Esophagus muscularis mucosa (tissue), 4 donors: ENCODE measurements around the gene EVI5L. TPM values are rescaled to one million over a fixed set of nuclear protein-coding genes. Genes with fewer than 3 reads are reported as not detected.

Source experiments
- DNase-seq: peaks from one replicate; pipeline ENCODE4 v3.0.0-alpha.2; 2017; ENCODE audit errors: extremely low spot score
- H3K27ac ChIP-seq, 4 donors: fragments of 200-600 bp; sonication (generic); replicated peaks in 1 of 4; 1 replicate in 3 of 4; 2 replicates in 1 of 4; pipeline ENCODE4 v1.5.1; 2016 to 2019; ENCODE audit warnings: mild to moderate bottlenecking in 1 of 4
- H3K27me3 ChIP-seq, 4 donors: fragments of 200-600 bp; sonication (generic); one replicate each; pipeline versions ENCODE4 v1.5.1 to v1.6.0; 2016 to 2019
- H3K36me3 ChIP-seq, 4 donors: fragments of 200-600 bp; sonication (generic); one replicate each; pipeline ENCODE4 v1.5.1; 2016 to 2019
- H3K4me1 ChIP-seq, 4 donors: fragments of 200-600 bp; sonication (generic); one replicate each; pipeline ENCODE4 v1.5.1; 2016 to 2019
- H3K4me3 ChIP-seq, 4 donors: fragments of 200-600 bp; sonication (generic); 1 replicate in 2 of 4; 2 replicates in 2 of 4; pipeline ENCODE4 v1.5.1; 2016 to 2019; ENCODE audit warnings: mild to moderate bottlenecking in 4 of 4, moderate library complexity in 1 of 4
- H3K9me3 ChIP-seq, 4 donors: fragments of 200-600 bp; sonication (generic); 1 replicate in 3 of 4; 2 replicates in 1 of 4; pipeline ENCODE4 v1.5.1; 2016 to 2019
- EP300 ChIP-seq: sonication (generic); formaldehyde crosslinking; IDR thresholded peaks from one replicate; pipeline ENCODE4 v1.6.1; 2017; ENCODE audit warnings: antibody characterized with exemption
- POLR2A ChIP-seq: fragments of 450-650 bp; IDR thresholded peaks from one replicate; pipeline ENCODE4 v1.6.1; 2017; ENCODE audit warnings: antibody characterized with exemption, moderate library complexity, mild to moderate bottlenecking, low read depth
- POLR2AphosphoS5 ChIP-seq, 2 donors: sonication (generic); formaldehyde crosslinking; IDR thresholded peaks; one replicate each; pipeline ENCODE4 v1.6.1; 2017; ENCODE audit warnings: antibody characterized with exemption in 2 of 2
- WGBS: methylation state at CpG from one replicate; pipeline ENCODE4 v1.1.5; 2018; 5-methylcytosine and 5-hydroxymethylcytosine counted together
- intact Hi-C: fragments of 100-400 bp; cut with DNase I; formaldehyde crosslinking; loops from one replicate; pipeline ENCODE4 v1.15.1; 2023
- total RNA-seq, 4 donors: library from RNA; depleted of rRNA; stranded (reverse); fragments of >200 nt; gene quantifications; one replicate each; pipeline versions ENCODE4 v1.1.0 to v1.2.1, GENCODE V29; 2016
- TF ChIP-seq, protein P1 (sequence below), 3 experiments: fragments of 200-600 bp in 2 of 3; fragments of 450-650 bp in 1 of 3; sonication (generic) in 2 of 3; IDR thresholded peaks; one replicate each; pipeline ENCODE4 v1.5.1; 2017 to 2019; ENCODE audit warnings: antibody characterized with exemption in 3 of 3, mild to moderate bottlenecking in 2 of 3, moderate library complexity in 1 of 3

The EVI5L gene
- total RNA-seq, 4 donors from 2014 or later = 19.9 to 42.0 (median 29.2) TPM

DNA sequence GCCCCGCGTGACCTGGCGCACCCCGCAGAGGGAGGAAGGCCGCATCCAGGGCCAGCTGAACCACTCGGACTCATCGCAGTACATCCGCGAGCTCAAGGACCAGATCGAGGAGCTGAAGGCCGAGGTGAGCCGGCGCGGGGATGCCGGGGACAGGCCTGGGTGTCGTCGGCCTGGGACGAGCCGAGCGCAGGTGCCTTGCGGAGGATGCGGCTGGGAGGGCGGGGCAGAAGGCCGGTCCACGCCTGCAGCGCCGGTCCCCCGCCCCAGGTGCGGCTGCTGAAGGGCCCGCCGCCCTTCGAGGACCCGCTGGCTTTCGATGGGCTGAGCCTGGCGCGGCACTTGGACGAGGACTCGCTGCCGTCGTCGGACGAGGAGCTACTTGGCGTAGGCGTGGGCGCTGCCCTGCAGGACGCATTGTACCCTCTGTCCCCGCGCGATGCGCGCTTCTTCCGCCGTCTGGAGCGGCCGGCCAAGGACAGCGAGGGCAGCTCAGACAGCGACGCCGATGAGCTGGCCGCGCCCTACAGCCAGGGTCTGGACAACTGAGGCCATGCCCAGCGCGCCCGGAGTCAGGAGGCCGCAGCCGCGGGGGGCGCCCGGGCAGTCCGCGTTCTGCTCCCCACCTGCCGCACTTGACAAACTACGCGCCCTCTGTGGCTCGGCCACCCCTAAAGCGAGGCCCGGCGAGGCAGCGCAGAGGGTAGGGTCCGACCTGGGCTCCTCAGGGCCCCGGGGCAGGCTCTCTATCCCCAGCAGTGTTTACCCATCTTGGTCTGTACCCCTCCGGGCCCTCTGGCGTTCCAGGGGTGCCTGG lies 33.3 kb downstream of the EVI5L start:
- TF ChIP-seq POLR2A (no peak), POLR2AphosphoS5 (IDR thresholded peaks at IDR 0.05) (no peak), EP300 (no peak)
- TF ChIP-seq, protein P1, sequence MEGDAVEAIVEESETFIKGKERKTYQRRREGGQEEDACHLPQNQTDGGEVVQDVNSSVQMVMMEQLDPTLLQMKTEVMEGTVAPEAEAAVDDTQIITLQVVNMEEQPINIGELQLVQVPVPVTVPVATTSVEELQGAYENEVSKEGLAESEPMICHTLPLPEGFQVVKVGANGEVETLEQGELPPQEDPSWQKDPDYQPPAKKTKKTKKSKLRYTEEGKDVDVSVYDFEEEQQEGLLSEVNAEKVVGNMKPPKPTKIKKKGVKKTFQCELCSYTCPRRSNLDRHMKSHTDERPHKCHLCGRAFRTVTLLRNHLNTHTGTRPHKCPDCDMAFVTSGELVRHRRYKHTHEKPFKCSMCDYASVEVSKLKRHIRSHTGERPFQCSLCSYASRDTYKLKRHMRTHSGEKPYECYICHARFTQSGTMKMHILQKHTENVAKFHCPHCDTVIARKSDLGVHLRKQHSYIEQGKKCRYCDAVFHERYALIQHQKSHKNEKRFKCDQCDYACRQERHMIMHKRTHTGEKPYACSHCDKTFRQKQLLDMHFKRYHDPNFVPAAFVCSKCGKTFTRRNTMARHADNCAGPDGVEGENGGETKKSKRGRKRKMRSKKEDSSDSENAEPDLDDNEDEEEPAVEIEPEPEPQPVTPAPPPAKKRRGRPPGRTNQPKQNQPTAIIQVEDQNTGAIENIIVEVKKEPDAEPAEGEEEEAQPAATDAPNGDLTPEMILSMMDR (IDR thresholded peaks at IDR 0.05) = no peak
- 62% methylated on average over 11 of the region's 83 CpGs for WGBS
- Histone ChIP-seq H3K9me3 (no peaks in the 10 kb centered on the region), H3K4me1 (peaks cover 6 to 27% (median 24%) of the 10 kb centered on the region in 4 donors), H3K27ac (no peak overlapping the region), H3K27me3 (peaks cover 0 to 98% (median 25%) of the 10 kb centered on the region in 4 donors), H3K36me3 (peaks cover 0 to 42% (median 28%) of the 10 kb centered on the region in 4 donors), H3K4me3 (peak overlapping the region in 1 of 4 donors; percentile 40)
- intact Hi-C loops = loop anchor here (5.0 kb wide), 1 partner anchor 34 kb away; no protein-coding TSS in a partner anchor
- DNase-seq = no peak

DNA sequence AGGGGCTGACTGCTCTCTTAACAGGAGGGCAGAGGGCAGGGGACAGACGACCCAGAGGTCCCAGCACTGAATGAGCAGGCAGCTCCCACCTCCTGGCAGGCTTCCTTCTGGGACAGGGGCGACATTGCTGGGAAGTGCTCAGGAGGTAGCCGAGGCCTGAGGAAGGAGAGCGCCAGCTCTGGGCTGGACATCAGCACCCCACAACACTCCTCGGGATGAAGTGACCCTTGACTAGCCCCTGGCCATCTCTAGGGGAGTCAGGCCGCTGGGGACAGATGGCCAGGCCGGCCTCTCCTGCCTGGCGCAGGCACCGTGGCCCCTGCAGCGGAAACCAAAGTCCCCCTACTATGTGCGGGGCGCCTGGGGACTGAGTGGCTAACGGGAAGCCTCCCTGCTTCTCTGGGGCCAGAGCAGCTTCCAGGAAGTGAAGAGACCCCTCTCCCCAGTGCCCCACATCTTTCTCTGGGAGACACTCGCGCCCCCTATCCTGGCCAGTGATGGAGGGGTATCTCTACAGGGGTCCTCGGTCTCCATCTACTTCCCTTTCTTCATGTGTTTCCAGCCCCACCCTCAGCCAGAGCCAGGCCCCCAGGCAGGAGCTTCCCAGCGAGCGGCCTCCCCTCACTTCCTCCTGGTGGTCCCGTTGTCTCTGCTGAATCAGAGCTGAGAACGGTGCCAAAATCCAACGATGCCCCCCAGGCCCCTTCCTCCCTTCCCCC lies 34.1 kb downstream of the EVI5L start:
- 76% methylated on average over 12 of the region's 21 CpGs for WGBS
- H3K4me1 ChIP-seq = peaks cover 13 to 35% (median 31%) of the 10 kb centered on the region in 4 donors

DNA sequence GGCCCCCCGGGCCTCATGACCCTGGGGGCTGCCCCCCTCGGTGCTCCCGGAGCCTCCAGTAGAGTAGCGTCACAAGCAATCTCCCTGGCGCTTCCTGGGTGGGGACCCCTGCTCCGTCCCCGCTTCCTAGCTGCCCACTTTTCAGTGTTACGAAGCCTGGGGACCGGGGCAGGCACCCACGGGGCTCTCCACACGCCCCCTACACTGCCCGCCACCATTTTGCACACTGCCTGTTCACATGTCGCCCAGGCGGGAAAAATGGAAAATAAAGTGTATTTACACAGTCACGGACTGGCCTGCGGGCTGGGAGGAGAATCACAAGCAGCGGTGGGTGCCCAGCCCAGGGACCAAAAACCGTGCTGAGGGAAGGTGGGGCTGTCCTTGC lies 34.7 kb downstream of the EVI5L start:
- no peak for DNase-seq
- H3K4me3 ChIP-seq = no peak overlapping the region
- intact Hi-C loops = loop anchor here (5.0 kb wide), 1 partner anchor 33 kb away; no protein-coding TSS in a partner anchor
- 60% methylated on average over 18 of the region's 18 CpGs for WGBS
- H3K9me3 ChIP-seq = no peaks in the 10 kb centered on the region
- no peak for TF ChIP-seq POLR2AphosphoS5 (IDR thresholded peaks at IDR 0.05)
- TF ChIP-seq, protein P1 (IDR thresholded peaks at IDR 0.05) = no peak
- TF ChIP-seq EP300 = no peak
- TF ChIP-seq POLR2A = no peak
- peaks cover 0 to 92% (median 25%) of the 10 kb centered on the region in 4 donors for H3K27me3 ChIP-seq
- H3K36me3 ChIP-seq = peaks cover 0 to 29% (median 18%) of the 10 kb centered on the region in 4 donors
- H3K27ac ChIP-seq = no peak overlapping the region
- H3K4me1 ChIP-seq = peaks cover 18 to 41% (median 37%) of the 10 kb centered on the region in 4 donors

More for the DNA sequence above, 34.1 kb downstream of the EVI5L start:
- H3K27ac ChIP-seq = no peak overlapping the region
- TF ChIP-seq POLR2AphosphoS5 (IDR thresholded peaks at IDR 0.05) (no peak), POLR2A (no peak), EP300 (no peak)
- TF ChIP-seq, protein P1 (IDR thresholded peaks at IDR 0.05) = no peak
- H3K27me3 ChIP-seq = peaks cover 0 to 97% (median 25%) of the 10 kb centered on the region in 4 donors
- no peak for DNase-seq
- no peaks in the 10 kb centered on the region for H3K9me3 ChIP-seq
- H3K36me3 ChIP-seq = peaks cover 0 to 35% (median 24%) of the 10 kb centered on the region in 4 donors
- intact Hi-C loops = loop anchor here (5.0 kb wide), 1 partner anchor 33 kb away; no protein-coding TSS in a partner anchor
- H3K4me3 ChIP-seq = no peak overlapping the region

DNA sequence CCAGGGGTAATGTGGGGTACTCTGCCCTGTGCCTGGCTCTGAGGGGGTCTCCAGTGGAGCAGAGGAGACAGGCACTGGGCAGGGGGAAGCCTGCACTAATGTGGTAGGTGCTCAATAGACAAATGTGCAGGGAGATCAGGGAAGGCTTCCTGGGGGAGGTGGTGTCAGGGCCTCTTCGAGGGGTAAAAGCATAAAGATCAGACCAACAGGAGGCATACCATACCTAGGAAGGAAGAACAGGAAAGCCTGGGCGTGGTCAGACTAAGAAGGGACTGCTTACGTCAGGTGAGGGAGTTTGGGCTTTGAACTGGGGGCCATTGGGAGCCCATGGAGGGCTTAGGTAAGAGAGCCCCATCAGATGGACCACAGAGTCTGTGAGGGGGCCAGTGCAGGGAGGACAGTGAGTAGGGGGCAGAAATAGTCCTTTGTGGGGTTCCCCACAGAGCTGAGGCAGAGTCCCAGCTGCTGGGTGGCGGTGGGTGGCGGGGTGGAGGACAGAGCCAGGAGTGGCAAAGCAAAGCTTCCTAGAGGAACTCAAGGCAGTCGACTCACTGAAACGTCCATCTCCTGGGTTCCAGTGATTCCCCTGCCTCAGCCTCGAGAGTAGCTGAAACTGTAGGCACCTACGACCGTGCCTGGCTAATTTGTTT lies 35.4 kb downstream of the EVI5L start:
- H3K27ac ChIP-seq = no peak overlapping the region
- H3K9me3 ChIP-seq = no peaks in the 10 kb centered on the region
- 56% methylated on average over 10 of the region's 10 CpGs for WGBS
- peaks cover 19 to 48% (median 42%) of the 10 kb centered on the region in 4 donors for H3K4me1 ChIP-seq
- TF ChIP-seq, protein P1 (IDR thresholded peaks at IDR 0.05) = no peak
- TF ChIP-seq POLR2A = no peak
- intact Hi-C loops = no loop called here
- no peak for DNase-seq
- H3K4me3 ChIP-seq = no peak overlapping the region
- H3K27me3 ChIP-seq = peaks cover 0 to 85% (median 23%) of the 10 kb centered on the region in 4 donors
- peaks cover 0 to 22% (median 14%) of the 10 kb centered on the region in 4 donors for H3K36me3 ChIP-seq
